Keratinocyte (primary cell): ENCODE results near the gene CRABP2. TPM values are rescaled to one million over a fixed set of nuclear protein-coding genes. Genes with fewer than 3 reads are reported as not detected.

ENCODE experiments used
- DNase-seq: peaks from one replicate; pipeline ENCODE4 v3.0.0-alpha.2; 2011; ENCODE audit warnings: low read depth, missing footprints, low spot score
- FAIRE-seq: peaks from 2 replicates; lab custom pipeline; 2011; peaks lifted over from hg19 to GRCh38; lab: Jason Lieb, UNC
- H2AFZ ChIP-seq: 2 replicates; pipeline ENCODE4 v1.6.0; 2012; ENCODE audit warnings: low read length, control low read depth, inconsistent platforms; ENCODE audit not compliant: control insufficient read depth
- H3K27ac ChIP-seq: 2 replicates; pipeline ENCODE4 v1.5.1; 2011; ENCODE audit warnings: low read length; ENCODE audit not compliant: control insufficient read depth, insufficient read depth
- H3K27me3 ChIP-seq: 3 replicates; pipeline ENCODE4 v1.6.0; 2011; ENCODE audit warnings: low read length; ENCODE audit not compliant: control insufficient read depth, insufficient read depth; ENCODE audit errors: extremely low read depth
- H3K36me3 ChIP-seq, 2 experiments: 2 replicates in 1 of 2; 3 replicates in 1 of 2; pipeline ENCODE4 v1.5.1; 2011; ENCODE audit warnings: low read length in 2 of 2, mild to moderate bottlenecking in 1 of 2; ENCODE audit not compliant: control insufficient read depth in 2 of 2, insufficient read depth in 2 of 2; ENCODE audit errors: extremely low read depth in 1 of 2
- H3K4me1 ChIP-seq: 3 replicates; pipeline ENCODE4 v1.5.1; 2011; ENCODE audit warnings: low read length; ENCODE audit not compliant: control insufficient read depth, insufficient read depth; ENCODE audit errors: extremely low read depth
- H3K4me2 ChIP-seq: 3 replicates; pipeline ENCODE4 v1.6.0; 2011; ENCODE audit warnings: low read depth, low read length; ENCODE audit not compliant: control insufficient read depth, insufficient read depth; ENCODE audit errors: extremely low read depth
- H3K4me3 ChIP-seq, 3 experiments: fragments of 200-600 bp in 1 of 3; sonication (generic) in 1 of 3; 2 replicates in 2 of 3; 3 replicates in 1 of 3; pipeline ENCODE4 v1.5.1; 2011 to 2016; ENCODE audit warnings: low read length in 3 of 3, mild to moderate bottlenecking in 3 of 3, control low read depth in 2 of 3, inconsistent platforms in 1 of 3, low read depth in 1 of 3, mixed read lengths in 1 of 3, mixed run types in 1 of 3, moderate library complexity in 1 of 3; ENCODE audit not compliant: control insufficient read depth in 2 of 3, insufficient read depth in 2 of 3; ENCODE audit errors: extremely low read depth in 1 of 3
- H3K79me2 ChIP-seq: 2 replicates; pipeline ENCODE4 v1.6.0; 2012; ENCODE audit warnings: low read length; ENCODE audit not compliant: control insufficient read depth, insufficient read depth
- H3K9ac ChIP-seq: 3 replicates; pipeline ENCODE4 v1.6.0; 2011; ENCODE audit warnings: low read length; ENCODE audit not compliant: control insufficient read depth, insufficient read depth; ENCODE audit errors: extremely low read depth
- H3K9me1 ChIP-seq: 3 replicates; pipeline ENCODE4 v1.6.0; 2011; ENCODE audit warnings: low read length; ENCODE audit not compliant: control insufficient read depth, insufficient read depth; ENCODE audit errors: extremely low read depth
- H3K9me3 ChIP-seq: 2 replicates; pipeline ENCODE4 v1.5.1; 2012; ENCODE audit warnings: low read depth, low read length; ENCODE audit not compliant: control insufficient read depth
- H4K20me1 ChIP-seq: 3 replicates; pipeline ENCODE4 v1.6.0; 2011; ENCODE audit warnings: low read length; ENCODE audit not compliant: control insufficient read depth, insufficient read depth; ENCODE audit errors: extremely low read depth
- CTCF ChIP-seq, 3 experiments: IDR thresholded peaks in 1 of 3; conservative IDR thresholded peaks in 1 of 3; optimal IDR thresholded peaks in 1 of 3; 2 replicates in 2 of 3; 3 replicates in 1 of 3; pipeline versions ENCODE3 to v1.5.1; 2011; ENCODE audit warnings: low read length in 3 of 3, mild to moderate bottlenecking in 3 of 3, moderate library complexity in 2 of 3, control low read depth in 1 of 3, inconsistent platforms in 1 of 3; ENCODE audit not compliant: insufficient read depth in 2 of 3; ENCODE audit errors: extremely low read depth in 1 of 3
- EZH2 ChIP-seq: IDR thresholded peaks from one replicate; pipeline ENCODE4 v1.6.1; 2012; ENCODE audit warnings: inconsistent platforms, mild to moderate bottlenecking, low read length, moderate library complexity
- dilution Hi-C: fragments of 300-500 bp; cut with MboI; formaldehyde crosslinking; loops from one replicate; pipeline ENCODE4 v1.7.0; 2020; ENCODE audit warnings: low sequenced_read_pairs; ENCODE audit not compliant: extremely low pct_ligation_motif_present
- polyA plus RNA-seq, 5 experiments: library from polyadenylated mRNA; depleted of rRNA in 3 of 5; stranded (reverse) in 3 of 5; stranded (forward) in 1 of 5; unstranded in 1 of 5; fragments of >200 nt; gene quantifications; 1 replicate in 1 of 5; 2 replicates in 3 of 5; 3 replicates in 1 of 5; pipeline versions ENCODE4 v1.2.1 to v1.2.3, GENCODE V29; 2011 to 2012; ENCODE audit warnings: missing spikeins in 2 of 5, low read depth in 1 of 5, low replicate concordance in 1 of 5

Gene CRABP2
- polyA plus RNA-seq, 1 donor (not counting 4 experiments of a cell fraction or from before 2014, with no cell fraction given), result 8.4 TPM

GRCh38 chr1:156746728-156747631 is 41.6 kb upstream of the CRABP2 start:
- no peak overlapping the region for H2AFZ ChIP-seq
- peak overlapping the region; percentile 100 for H3K4me2 ChIP-seq
- H3K9ac ChIP-seq, result peak overlapping the region; percentile 100
- H3K4me1 ChIP-seq, result peaks cover 38% of the 10 kb centered on the region
- dilution Hi-C loops, result no loop called here
- H3K27ac ChIP-seq, result peak overlapping the region; percentile 98
- peaks cover 25 to 28% of the 10 kb centered on the region in 2 experiments for H3K36me3 ChIP-seq
- DNase-seq (peak; percentile 87), FAIRE-seq (no peak)
- TF ChIP-seq EZH2 (no peak), CTCF (optimal IDR thresholded peaks at IDR 0.05 in 1 of 3, IDR thresholded peaks at IDR 0.05 in 1 of 3, conservative IDR thresholded peaks at IDR 0.05 in 1 of 3; ENCODE audit: extremely low read depth in 1 of 3, insufficient read depth in 2 of 3, low read length in 3 of 3) (peak in 2 of 3 experiments; percentile 22 to 51)
- no peaks in the 10 kb centered on the region for H3K9me3 ChIP-seq
- H3K4me3 ChIP-seq, result peak overlapping the region; percentile 54 to 97 (median 88)
- no peaks in the 10 kb centered on the region for H4K20me1 ChIP-seq
- H3K79me2 ChIP-seq, result peaks cover 71% of the 10 kb centered on the region
- H3K27me3 ChIP-seq, result no peaks in the 10 kb centered on the region
- no peaks in the 10 kb centered on the region for H3K9me1 ChIP-seq

- Histone ChIP-seq H3K4me1 (peaks cover 44% of the 10 kb centered on the region), H3K9ac (peak overlapping the region; percentile 100), H3K27me3 (no peaks in the 10 kb centered on the region), H3K4me2 (peak overlapping the region; percentile 89), H3K9me1 (no peaks in the 10 kb centered on the region), H3K4me3 (peak overlapping the region; percentile 41 to 61 (median 47)), H2AFZ (no peak overlapping the region), H3K36me3 (peaks cover 28% of the 10 kb centered on the region in 2 experiments), H3K79me2 (peaks cover 71% of the 10 kb centered on the region), H3K9me3 (no peaks in the 10 kb centered on the region), H4K20me1 (no peaks in the 10 kb centered on the region), H3K27ac (peak overlapping the region; percentile 98)
- dilution Hi-C loops, result no loop called here
- DNase-seq, result no peak
- no peak for TF ChIP-seq CTCF (optimal IDR thresholded peaks at IDR 0.05 in 1 of 3, IDR thresholded peaks at IDR 0.05 in 1 of 3, conservative IDR thresholded peaks at IDR 0.05 in 1 of 3; ENCODE audit: extremely low read depth in 1 of 3, insufficient read depth in 2 of 3, low read length in 3 of 3)
- no peak for TF ChIP-seq EZH2
- no peak for FAIRE-seq
Measured at GRCh38 chr1:156746406-156746727, 41.0 kb upstream of the CRABP2 start.
